Fibroblast of villous mesenchyme (primary cell): ENCODE results near the gene THBS4. TPM values are rescaled to one million over a fixed set of nuclear protein-coding genes. Genes with fewer than 3 reads are reported as not detected.

Experiments used
- DNase-seq: peaks from one replicate; pipeline ENCODE4 v3.0.0-alpha.2; 2010; ENCODE audit warnings: low read depth
- H3K4me3 ChIP-seq: 2 replicates; pipeline ENCODE4 v1.5.1; 2011; ENCODE audit warnings: low read depth, mild to moderate bottlenecking, low read length
- total RNA-seq: library from RNA; depleted of rRNA; stranded (reverse); fragments of >200 nt; gene quantifications from 2 replicates; pipeline ENCODE4 v1.2.3, GENCODE V29; 2012
- TF ChIP-seq, protein P1 (sequence below): IDR thresholded peaks from 2 replicates; pipeline ENCODE4 v1.5.1; 2012; ENCODE audit warnings: low read depth, mild to moderate bottlenecking, low read length; ENCODE audit not compliant: insufficient read depth

Gene THBS4
- total RNA-seq, 1 donor, result under 0.01 TPM

DNA sequence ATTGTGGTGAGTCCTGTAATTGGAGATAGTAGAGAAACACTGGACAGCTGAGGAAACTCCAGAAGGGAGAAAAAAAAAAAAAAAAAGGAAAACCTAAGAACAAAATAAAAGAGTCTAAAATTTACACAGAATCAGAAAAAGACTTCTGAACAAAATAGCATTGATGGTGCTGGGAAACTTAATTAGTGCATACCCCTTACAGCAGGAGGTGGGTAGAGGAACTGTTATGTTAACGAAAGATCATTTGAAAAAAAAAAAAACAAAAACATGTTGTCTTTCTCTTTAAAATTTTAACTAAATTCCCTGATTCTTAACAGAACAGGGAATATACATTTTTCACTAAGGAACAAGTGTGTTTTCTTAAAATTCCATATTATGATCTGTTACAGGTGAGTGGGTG lies 32.5 kb upstream of the THBS4 start:
- TF ChIP-seq, protein P1, sequence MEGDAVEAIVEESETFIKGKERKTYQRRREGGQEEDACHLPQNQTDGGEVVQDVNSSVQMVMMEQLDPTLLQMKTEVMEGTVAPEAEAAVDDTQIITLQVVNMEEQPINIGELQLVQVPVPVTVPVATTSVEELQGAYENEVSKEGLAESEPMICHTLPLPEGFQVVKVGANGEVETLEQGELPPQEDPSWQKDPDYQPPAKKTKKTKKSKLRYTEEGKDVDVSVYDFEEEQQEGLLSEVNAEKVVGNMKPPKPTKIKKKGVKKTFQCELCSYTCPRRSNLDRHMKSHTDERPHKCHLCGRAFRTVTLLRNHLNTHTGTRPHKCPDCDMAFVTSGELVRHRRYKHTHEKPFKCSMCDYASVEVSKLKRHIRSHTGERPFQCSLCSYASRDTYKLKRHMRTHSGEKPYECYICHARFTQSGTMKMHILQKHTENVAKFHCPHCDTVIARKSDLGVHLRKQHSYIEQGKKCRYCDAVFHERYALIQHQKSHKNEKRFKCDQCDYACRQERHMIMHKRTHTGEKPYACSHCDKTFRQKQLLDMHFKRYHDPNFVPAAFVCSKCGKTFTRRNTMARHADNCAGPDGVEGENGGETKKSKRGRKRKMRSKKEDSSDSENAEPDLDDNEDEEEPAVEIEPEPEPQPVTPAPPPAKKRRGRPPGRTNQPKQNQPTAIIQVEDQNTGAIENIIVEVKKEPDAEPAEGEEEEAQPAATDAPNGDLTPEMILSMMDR, result no peak

DNA sequence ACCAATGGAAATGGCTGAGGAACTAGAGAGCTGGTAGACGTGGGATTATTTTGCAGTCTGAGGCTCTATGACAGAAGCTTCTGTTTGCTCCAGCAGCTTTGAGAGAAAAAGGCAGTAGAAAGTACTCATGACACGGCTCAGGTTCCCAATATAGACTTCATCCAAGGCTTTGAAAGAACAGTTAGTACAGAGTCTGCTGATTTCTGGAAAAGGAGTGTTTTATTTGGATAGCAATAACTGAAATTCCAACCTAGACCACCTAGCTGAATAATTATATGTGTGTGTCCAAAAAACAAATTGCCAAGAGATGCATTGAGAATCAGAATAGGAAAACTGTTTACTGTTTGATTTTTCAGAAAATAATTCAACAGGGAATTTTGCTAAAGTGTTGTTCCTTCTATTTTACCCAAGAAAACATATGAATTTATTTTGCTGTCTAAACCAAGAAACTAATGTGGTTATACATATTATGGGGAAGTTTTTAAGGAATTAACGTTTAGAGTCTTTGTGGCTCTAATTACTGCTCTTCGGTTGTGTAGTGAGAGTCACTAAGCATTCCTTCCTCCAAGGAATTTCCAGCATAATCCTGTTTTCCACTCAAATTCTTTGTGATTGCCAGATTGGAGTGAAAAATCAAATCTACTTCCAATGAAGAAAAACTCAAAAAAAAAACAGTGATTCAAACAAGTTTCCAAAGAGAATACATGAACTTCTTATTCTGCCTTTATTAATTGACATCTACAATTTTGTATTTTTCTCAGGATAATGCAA lies 26.0 kb upstream of the THBS4 start:
- TF ChIP-seq, protein P1, result no peak
- H3K4me3 ChIP-seq, result no peak overlapping the region
- DNase-seq, result no peak

More for the DNA sequence above, 32.5 kb upstream of the THBS4 start:
- H3K4me3 ChIP-seq, result no peak overlapping the region
- no peak for DNase-seq

DNA sequence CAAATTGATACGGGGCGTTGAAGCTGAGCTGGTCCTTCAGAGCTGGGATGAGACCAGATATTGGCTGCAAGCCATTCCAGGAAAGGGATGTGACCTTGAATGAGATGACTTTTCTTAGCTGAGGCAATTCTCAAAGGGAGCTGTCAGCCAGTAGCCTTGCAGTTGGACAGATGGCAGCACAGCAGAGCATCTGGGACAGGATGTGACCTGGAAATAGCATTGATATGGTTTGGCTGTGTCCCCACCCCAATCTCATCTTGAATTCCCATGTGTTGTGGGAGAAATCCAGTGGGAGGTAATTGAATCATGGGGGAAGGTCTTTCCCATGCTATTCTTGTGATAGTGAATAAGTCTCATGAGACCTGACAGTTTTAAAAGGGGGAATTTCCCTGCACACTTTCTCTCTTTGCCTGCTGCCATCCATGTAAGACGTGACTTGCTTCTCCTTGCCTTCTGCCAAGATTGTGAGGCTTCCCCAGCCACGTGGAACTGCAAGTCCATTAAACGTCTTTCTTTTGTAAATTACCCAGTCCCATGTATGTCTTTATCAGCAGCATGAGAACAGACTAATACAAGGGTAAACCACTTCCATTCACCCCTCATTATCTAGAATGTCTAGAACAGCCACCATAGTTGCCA lies 24.3 kb upstream of the THBS4 start:
- TF ChIP-seq, protein P1, result no peak
- DNase-seq, result no peak
- no peak overlapping the region for H3K4me3 ChIP-seq

DNA sequence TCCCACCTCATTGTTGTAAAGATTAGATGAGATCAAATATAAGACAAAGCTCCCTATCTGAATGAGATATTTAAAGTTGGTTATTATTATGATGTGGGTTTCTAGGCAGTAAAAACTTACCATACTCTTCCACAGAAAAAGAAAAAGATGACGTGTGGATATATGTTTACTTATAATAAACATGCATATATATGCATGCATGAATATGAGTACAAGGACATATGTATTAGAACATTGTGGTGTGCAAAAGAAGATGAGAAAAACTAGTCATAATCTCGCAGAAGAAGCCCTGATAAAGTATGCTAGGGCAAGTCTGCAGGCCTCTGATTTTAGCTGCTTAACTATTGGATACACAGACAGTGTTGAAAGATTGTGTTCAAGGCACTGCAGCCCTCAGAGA lies 10.1 kb upstream of the THBS4 start:
- no peak overlapping the region for H3K4me3 ChIP-seq
- TF ChIP-seq, protein P1, result no peak
- DNase-seq, result no peak

DNA sequence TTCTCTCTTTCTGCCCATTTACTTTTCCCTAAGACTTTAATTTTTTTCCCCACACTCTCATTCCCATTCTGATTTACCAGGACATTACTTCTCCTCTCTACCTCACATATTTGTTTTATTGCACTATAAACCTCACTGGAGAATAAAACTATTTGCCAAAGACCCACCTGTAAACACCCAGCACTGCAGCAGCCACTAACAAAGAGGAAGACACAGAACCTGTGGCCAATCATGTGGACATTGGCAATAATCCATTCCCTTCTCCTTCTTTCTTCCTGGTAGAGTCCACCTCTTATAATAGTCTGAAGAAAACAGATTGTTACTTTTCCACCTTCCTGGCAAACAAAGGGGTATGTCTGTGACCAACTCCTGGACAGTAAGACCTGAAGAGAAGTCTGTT lies 8.3 kb upstream of the THBS4 start:
- no peak overlapping the region for H3K4me3 ChIP-seq
- DNase-seq, result no peak
- TF ChIP-seq, protein P1, result no peak

DNA sequence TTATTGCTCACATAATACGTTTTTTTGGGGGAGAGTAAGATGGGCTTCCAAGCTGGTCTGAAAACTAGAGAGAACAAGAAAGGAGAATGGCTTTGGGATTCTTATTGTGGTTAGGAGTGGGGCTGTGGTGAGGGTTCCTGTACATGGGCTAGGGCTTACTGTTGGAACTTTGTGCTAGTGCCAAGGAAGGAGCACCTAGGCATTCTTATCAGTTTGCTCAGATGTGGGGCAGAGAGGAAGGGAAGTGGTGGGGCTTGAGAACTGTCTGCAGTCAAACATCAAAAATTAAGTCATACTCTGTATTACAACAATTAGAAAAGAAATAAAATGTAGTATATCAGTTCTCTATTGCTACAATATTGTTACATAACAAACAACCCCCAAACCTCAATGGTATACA lies 4.0 kb upstream of the THBS4 start:
- TF ChIP-seq, protein P1, result no peak
- no peak overlapping the region for H3K4me3 ChIP-seq

More for the DNA sequence above, 4.0 kb upstream of the THBS4 start:
- DNase-seq, result no peak
